ENCODE results near the gene NME7. TPM values are rescaled to one million over a fixed set of nuclear protein-coding genes. Genes with fewer than 3 reads are reported as not detected.

NME7 gene
- total RNA-seq, 1 donor from 2014 or later, result 23.6 TPM

GRCh38 chr1:169390303-169390702, 22.7 kb upstream of the NME7 start:
- Histone ChIP-seq H3K36me3 (peaks cover 0 to 68% of the 10 kb centered on the region in 2 donors), H3K4me1 (no peaks in the 10 kb centered on the region), H3K27me3 (no peaks in the 10 kb centered on the region), H3K4me3 (no peak overlapping the region), H3K9me3 (no peaks in the 10 kb centered on the region), H3K27ac (no peak overlapping the region)
- no peak for TF ChIP-seq POLR2A (IDR thresholded peaks at IDR 0.05)
- no peak for TF ChIP-seq POLR2AphosphoS5 (IDR thresholded peaks at IDR 0.05; ENCODE audit: insufficient read depth in 1 of 2, low read depth in 1 of 2)
- TF ChIP-seq, protein P1, sequence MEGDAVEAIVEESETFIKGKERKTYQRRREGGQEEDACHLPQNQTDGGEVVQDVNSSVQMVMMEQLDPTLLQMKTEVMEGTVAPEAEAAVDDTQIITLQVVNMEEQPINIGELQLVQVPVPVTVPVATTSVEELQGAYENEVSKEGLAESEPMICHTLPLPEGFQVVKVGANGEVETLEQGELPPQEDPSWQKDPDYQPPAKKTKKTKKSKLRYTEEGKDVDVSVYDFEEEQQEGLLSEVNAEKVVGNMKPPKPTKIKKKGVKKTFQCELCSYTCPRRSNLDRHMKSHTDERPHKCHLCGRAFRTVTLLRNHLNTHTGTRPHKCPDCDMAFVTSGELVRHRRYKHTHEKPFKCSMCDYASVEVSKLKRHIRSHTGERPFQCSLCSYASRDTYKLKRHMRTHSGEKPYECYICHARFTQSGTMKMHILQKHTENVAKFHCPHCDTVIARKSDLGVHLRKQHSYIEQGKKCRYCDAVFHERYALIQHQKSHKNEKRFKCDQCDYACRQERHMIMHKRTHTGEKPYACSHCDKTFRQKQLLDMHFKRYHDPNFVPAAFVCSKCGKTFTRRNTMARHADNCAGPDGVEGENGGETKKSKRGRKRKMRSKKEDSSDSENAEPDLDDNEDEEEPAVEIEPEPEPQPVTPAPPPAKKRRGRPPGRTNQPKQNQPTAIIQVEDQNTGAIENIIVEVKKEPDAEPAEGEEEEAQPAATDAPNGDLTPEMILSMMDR (IDR thresholded peaks at IDR 0.05), result no peak
- no peak for DNase-seq (ENCODE audit: extremely low spot score in 2 of 2)
- intact Hi-C loops (cut with DNase I), result no loop called here

GRCh38 chr1:169387399-169387798, 19.8 kb upstream of the NME7 start:
- Histone ChIP-seq H3K27me3 (no peaks in the 10 kb centered on the region), H3K9me3 (no peaks in the 10 kb centered on the region), H3K27ac (no peak overlapping the region), H3K4me1 (no peaks in the 10 kb centered on the region), H3K36me3 (peaks cover 0 to 77% of the 10 kb centered on the region in 2 donors), H3K4me3 (no peak overlapping the region)
- DNase-seq (ENCODE audit: extremely low spot score in 2 of 2), result no peak
- TF ChIP-seq, protein P1 (IDR thresholded peaks at IDR 0.05), result no peak
- TF ChIP-seq POLR2A (IDR thresholded peaks at IDR 0.05), result no peak
- no peak for TF ChIP-seq POLR2AphosphoS5 (IDR thresholded peaks at IDR 0.05; ENCODE audit: insufficient read depth in 1 of 2, low read depth in 1 of 2)
- intact Hi-C loops (cut with DNase I), result no loop called here

DNA sequence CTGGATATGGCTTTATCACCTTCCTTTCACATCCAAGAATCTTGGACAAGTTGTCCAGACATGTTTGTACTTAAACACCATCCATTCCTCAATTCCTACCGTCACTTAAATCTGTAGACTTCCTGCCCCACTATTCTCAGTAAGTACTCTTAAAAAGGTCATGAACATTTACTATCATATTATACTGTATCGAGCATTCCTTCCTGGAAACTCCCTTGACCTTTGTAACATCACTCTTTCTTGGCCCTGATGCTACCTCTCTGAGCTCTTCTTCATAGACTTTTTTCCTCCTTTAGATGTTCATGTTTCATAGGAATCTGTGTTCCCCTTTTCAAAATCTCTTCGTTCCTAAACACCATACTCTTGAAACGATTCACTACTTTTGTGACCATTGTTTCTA, 15.9 kb upstream of the NME7 start:
- H3K4me3 ChIP-seq, result no peak overlapping the region
- no peak for DNase-seq (ENCODE audit: extremely low spot score in 2 of 2)
- TF ChIP-seq, protein P1 (IDR thresholded peaks at IDR 0.05), result no peak
- TF ChIP-seq POLR2AphosphoS5 (IDR thresholded peaks at IDR 0.05; ENCODE audit: insufficient read depth in 1 of 2, low read depth in 1 of 2), result no peak
- TF ChIP-seq POLR2A (IDR thresholded peaks at IDR 0.05), result no peak
- H3K36me3 ChIP-seq, result peaks cover 0 to 66% of the 10 kb centered on the region in 2 donors
- H3K27me3 ChIP-seq, result no peaks in the 10 kb centered on the region
- no peaks in the 10 kb centered on the region for H3K4me1 ChIP-seq
- no peak overlapping the region for H3K27ac ChIP-seq
- intact Hi-C loops (cut with DNase I), result no loop called here
- no peaks in the 10 kb centered on the region for H3K9me3 ChIP-seq

DNA sequence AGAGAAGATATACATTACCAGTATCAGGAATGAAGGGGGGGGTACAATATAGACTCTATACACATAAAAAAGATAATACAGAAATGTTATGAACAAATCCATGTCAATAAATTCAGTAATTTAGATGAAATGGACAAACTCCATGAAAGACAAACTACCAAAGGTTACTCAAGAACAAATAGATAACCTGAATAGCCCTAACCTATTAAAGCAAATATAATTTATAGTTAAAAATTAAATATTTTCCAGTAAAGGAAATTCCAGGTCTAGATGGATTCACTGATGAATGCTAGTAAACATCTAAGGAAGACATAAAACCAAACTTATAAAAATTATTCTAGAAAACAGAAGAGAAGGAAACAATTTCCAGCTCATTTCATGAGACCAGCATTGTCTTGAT, 13.6 kb upstream of the NME7 start:
- TF ChIP-seq POLR2A (IDR thresholded peaks at IDR 0.05) (no peak), POLR2AphosphoS5 (IDR thresholded peaks at IDR 0.05; ENCODE audit: insufficient read depth in 1 of 2, low read depth in 1 of 2) (no peak)
- TF ChIP-seq, protein P1 (IDR thresholded peaks at IDR 0.05), result no peak
- H3K36me3 ChIP-seq, result peaks cover 0 to 62% of the 10 kb centered on the region in 2 donors
- H3K4me3 ChIP-seq, result no peak overlapping the region
- no peaks in the 10 kb centered on the region for H3K27me3 ChIP-seq
- H3K27ac ChIP-seq, result no peak overlapping the region
- H3K9me3 ChIP-seq, result no peaks in the 10 kb centered on the region
- H3K4me1 ChIP-seq, result no peaks in the 10 kb centered on the region
- DNase-seq (ENCODE audit: extremely low spot score in 2 of 2), result no peak
- intact Hi-C loops (cut with DNase I), result no loop called here

DNA sequence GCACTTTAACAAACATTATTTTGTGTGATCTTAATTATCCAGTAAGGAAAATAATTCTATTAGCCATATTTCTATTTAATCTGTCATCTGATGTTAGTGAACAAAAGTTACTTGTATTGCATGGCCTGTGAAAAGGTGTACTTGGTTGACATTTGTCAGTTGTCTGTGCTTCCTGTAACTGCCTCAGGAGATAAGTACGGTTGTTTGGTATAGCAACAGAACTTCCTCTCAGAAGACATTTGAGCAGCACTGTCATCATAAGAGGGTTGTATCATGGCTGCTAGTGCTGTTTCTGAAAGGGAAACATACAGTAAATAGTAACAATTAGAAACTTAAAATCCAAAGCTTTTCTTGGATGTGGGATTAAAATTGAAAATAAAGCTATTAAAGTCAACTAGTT, 3.8 kb upstream of the NME7 start:
- TF ChIP-seq POLR2A (IDR thresholded peaks at IDR 0.05) (no peak), POLR2AphosphoS5 (IDR thresholded peaks at IDR 0.05; ENCODE audit: insufficient read depth in 1 of 2, low read depth in 1 of 2) (no peak)
- TF ChIP-seq, protein P1 (IDR thresholded peaks at IDR 0.05), result no peak
- Histone ChIP-seq H3K27ac (no peak overlapping the region), H3K4me1 (peaks cover 18% of the 10 kb centered on the region), H3K27me3 (no peaks in the 10 kb centered on the region), H3K4me3 (no peak overlapping the region), H3K36me3 (peaks cover 0 to 10% of the 10 kb centered on the region in 2 donors), H3K9me3 (no peaks in the 10 kb centered on the region)
- intact Hi-C loops (cut with DNase I), result loop anchor here (10.0 kb wide), 1 partner anchor 1767 kb away; no protein-coding TSS in a partner anchor
- DNase-seq (ENCODE audit: extremely low spot score in 2 of 2), result no peak

All from vagina (tissue), 2 donors.